Jurkat, Clone E6-1 (cell line): ENCODE data around the gene LCN2.
A peak's percentile ranks its signal among the peaks of the same experiment; 100 is the strongest.

Source experiments
- DNase-seq: peaks from one replicate; pipeline ENCODE4 v3.0.0-alpha.2; 2011; ENCODE audit warnings: low read depth, low spot score
- H3K4me3 ChIP-seq: 2 replicates; pipeline ENCODE4 v1.5.1; 2011; ENCODE audit warnings: mild to moderate bottlenecking, low read length, control low read depth, moderate library complexity

The LCN2 gene

DNA sequence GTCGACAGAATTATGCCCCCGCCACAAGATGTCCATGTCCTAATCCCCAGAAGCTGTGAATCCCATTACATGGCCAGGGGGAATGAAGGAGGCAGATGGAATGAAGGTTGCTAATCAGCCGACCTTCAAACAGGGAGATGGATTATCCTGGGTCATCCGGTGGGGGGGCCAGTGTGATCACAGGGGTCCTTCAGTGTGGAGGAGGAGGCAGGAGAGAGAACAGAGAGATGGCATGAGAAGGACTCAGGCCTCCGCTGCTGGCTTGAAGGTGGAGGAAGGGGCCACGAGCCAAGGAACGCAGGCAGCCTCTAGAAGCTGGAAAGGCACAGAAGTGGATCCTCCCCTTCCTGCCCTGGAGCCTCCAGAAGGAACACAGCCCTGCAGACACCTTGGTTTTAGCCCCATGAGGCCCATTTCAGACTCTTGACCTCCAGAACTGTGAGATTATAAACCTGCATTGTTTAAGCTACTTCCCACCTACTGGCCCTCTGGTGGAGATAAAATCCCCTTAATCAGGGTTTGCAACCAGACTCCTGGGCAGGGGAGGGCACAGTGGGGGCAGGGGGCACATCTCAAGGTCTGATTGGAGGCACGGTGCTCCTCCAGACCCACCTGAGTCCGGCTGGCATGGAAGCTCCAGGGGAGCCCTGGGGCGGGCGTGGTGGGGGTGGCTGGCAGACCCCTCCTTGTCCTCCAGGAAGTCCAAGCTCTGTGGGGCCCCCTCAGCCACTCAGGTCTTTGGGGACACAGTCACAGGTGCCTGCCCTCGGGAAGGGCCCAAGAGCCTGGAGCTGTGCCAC lies 35.5 kb upstream of the LCN2 start:
- DNase-seq, result no peak

GRCh38 chr9:128114326-128115186 lies 34.7 kb upstream of the LCN2 start:
- H3K4me3 ChIP-seq, result no peak overlapping the region
- DNase-seq, result no peak

More for the DNA sequence above, 35.5 kb upstream of the LCN2 start:
- no peak overlapping the region for H3K4me3 ChIP-seq

DNA sequence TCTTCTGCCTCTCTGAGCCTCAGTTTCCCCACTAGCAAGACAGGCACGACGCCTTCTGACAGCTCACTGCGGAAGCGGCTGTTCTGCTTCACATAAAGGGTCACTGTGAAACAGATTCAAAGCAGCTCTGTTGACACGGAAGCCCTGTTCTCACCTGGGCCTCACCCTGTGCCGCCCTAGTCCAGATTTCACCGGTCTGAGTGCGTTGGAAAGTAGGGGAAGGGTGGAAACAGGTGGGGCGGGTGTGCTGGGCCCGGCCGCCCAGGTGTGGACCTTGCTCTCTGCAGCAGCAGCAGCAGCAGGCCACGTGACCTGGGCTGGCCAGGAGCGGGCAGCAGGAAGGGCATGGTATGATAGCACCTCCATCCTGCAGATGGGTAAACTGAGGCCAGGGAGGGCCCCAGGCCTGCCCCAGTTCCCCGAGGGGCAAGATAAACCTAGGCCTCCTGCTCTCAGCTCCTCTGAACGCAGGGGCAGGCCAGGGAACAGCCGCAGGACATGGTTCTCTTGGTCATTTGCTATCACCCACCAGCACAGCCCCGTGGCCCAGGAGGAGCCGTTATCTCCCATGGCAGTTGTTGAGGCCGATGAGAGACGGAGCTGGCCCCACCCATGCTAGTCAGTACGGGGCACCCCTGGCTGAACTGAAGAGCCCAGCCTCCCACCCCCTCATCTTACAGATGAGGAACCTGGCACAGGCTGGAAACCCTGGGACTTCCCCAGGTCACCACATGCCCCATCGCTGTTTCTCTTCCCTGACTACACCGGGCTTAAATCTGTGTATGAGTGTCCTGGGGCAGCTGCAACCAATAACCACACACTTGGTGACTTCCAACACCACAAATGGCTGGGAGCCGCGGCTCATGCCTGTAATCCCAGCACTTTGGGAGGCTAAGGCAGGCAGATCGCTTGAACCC lies 33.8 kb upstream of the LCN2 start:
- H3K4me3 ChIP-seq, result no peak overlapping the region
- no peak for DNase-seq

GRCh38 chr9:128116104-128117083 lies 32.9 kb upstream of the LCN2 start:
- DNase-seq, result no peak
- H3K4me3 ChIP-seq, result no peak overlapping the region

GRCh38 chr9:128117613-128118471 lies 31.4 kb upstream of the LCN2 start:
- DNase-seq, result peak; percentile 85
- H3K4me3 ChIP-seq, result no peak overlapping the region

- no peak overlapping the region for H3K4me3 ChIP-seq
- DNase-seq, result no peak
Measured at GRCh38 chr9:128118472-128118857, 30.8 kb upstream of the LCN2 start.

DNA sequence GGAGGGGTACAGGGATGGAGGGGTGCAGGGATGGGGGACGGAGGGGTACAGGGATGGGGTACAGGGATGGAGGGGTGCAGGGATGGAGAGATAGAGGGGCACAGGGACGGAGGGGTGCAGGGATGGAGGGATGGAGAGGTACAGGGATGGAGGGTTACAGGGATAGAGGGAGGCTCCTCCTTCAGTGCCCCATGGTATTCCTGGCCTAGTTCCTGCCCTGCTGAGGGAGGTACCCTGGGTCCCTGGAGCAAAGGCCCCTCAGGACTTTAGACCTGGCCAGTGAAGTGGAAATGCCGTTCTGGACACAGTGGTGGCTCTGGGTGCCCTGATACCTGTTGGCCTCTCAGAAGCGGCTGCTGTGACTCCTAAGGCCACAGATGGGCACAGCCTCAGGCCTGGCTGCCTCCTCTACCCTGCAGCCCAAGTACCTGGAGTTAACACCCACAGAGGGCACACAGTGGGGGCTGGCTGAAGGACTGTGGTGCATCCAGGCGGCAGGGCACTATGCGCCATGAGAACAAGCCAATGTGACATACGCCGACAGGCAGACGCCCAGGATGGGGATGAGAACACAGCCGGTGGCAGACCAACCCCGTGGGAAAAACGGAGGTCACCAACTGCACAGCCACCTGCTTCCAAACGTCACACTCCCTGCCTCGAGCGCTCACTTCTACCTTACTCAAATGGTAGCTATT lies 30.1 kb upstream of the LCN2 start:
- no peak for DNase-seq
- no peak overlapping the region for H3K4me3 ChIP-seq

DNA sequence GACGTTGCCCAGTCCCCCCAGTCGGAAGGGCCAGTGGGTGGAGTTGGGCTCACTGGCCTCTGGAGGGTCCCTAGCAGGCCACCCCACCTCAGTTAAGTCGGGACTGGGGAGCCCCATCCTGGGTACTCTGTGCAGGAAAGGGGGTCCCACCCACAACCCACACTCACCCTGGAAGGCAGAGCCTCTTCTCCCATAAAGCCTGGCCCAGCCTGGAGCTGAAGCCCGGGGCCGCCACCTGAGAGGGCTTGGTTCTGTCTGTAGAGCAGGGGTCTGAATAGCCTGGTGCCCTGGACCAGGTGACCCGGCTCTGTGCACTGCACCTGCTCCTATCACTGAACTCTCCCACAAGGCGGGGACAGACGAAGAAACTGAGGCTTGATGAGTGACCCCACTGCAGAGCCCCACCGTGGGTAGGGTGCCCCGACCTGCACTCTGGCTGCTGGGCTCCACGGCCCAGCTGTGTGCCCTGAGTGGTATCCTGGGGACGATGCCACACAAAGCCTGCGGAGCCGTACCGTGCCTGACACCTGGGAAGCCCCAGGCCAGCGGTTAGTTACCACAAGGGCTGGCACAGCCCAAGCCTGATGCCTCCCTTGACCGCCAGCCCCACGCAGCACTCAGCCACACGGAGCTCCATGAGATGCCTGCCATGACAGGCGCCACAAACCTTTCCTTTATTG lies 29.1 kb upstream of the LCN2 start:
- DNase-seq, result no peak
- no peak overlapping the region for H3K4me3 ChIP-seq

- DNase-seq, result no peak
Measured at GRCh38 chr9:128120741-128121465, 28.4 kb upstream of the LCN2 start.

GRCh38 chr9:128121466-128121810 lies 27.8 kb upstream of the LCN2 start:
- H3K4me3 ChIP-seq, result no peak overlapping the region
- DNase-seq, result no peak

More at GRCh38 chr9:128120741-128121465, 28.4 kb upstream of the LCN2 start:
- H3K4me3 ChIP-seq, result no peak overlapping the region

- no peak for DNase-seq
Measured at GRCh38 chr9:128121924-128122808, 27.1 kb upstream of the LCN2 start.

GRCh38 chr9:128122809-128123175 lies 26.5 kb upstream of the LCN2 start:
- H3K4me3 ChIP-seq, result no peak overlapping the region
- DNase-seq, result no peak

More at GRCh38 chr9:128121924-128122808, 27.1 kb upstream of the LCN2 start:
- H3K4me3 ChIP-seq, result no peak overlapping the region

DNA sequence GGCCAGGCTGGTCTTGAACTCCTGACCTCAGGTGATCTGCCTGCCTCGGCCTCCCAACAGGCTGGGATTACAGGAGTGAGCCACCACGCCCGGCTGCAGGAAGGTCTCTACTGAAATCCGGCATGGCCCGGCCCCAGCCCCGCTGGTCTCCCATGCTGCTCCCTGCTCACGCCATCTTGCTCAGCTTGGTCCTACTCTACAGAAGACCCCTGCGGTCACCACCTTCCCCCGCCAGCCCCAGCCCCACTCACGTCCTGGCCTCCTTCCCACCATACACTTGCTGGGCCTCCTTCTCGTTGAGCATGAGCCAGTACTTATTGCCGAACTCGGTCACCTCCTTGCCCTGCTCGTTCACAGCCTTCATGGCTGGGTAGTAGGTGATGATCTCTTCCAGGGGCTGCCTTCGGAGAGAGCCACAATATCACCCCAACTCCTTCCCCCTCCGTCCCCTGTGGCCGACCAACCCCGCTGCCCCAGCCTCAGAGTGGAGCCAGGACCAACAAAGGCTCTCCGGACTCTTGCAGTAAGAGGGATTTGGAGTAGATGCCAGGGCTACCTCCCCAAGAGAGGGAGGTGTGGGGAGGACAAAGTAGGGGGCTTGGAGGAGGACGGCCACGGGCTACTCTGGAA lies 25.7 kb upstream of the LCN2 start:
- DNase-seq, result no peak
- no peak overlapping the region for H3K4me3 ChIP-seq

- no peak for DNase-seq
- no peak overlapping the region for H3K4me3 ChIP-seq
Measured at GRCh38 chr9:128124451-128124850, 24.8 kb upstream of the LCN2 start.
